Activated effector memory CD4-positive, alpha-beta T cell treated with anti-CD3 and anti-CD28 coated beads, Interleukin-2, amount 50 U/mL, for 16 hours (primary cell): Measurements from ENCODE around the gene ACTN3.
"Not testable (repeated sequence)": the region's sequence is repeated elsewhere in the genome, so short reads cannot be mapped to it uniquely, and the experiment has no call there.

Source experiments
- DNase-seq: peaks from one replicate; pipeline ENCODE4 v3.0.0-alpha.2; 2020

The ACTN3 gene

DNA sequence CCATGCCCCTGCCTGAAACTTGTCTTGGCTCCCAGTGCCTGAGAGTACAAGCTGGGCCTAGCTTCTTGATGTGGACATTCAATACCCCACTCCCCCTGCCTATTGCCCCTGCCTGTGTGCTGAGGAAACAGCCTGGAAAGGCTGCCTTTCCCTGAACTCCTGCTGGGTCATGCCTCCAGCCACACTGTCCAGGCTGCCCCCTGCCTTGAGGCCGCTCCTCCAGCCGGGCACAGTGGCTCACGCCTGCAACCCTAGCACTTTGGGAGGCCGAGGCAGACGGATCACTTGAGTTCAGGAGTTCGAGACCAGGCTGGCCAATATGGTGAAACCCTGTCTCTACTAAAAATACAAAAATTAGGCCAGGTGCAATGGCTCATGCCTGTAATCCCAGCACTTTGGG lies 56.4 kb downstream of the ACTN3 start:
- DNase-seq, result no peak

- DNase-seq, result no peak
Observed at GRCh38 chr11:66604155-66604554, 57.5 kb downstream of the ACTN3 start.

DNA sequence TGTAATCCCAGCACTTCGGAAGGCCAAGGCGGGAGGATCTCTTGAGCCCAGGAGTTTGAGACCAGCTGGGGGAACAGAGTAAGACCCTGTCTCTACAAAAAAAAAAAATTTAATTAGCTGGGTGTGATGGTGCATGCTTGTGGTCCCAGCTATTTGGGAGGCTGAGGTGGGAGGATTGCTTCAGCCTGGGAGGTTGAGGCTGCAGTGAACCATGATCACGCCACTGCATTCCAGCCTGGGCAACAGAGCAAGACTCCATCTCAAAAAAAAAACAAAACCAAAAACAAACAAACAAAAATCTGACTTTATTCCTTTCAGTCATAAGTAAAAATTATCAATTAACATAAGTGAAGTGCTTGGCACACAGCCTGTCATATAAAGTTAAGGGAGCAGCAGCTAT lies 59.9 kb downstream of the ACTN3 start:
- DNase-seq, result not testable (repeated sequence)

DNA sequence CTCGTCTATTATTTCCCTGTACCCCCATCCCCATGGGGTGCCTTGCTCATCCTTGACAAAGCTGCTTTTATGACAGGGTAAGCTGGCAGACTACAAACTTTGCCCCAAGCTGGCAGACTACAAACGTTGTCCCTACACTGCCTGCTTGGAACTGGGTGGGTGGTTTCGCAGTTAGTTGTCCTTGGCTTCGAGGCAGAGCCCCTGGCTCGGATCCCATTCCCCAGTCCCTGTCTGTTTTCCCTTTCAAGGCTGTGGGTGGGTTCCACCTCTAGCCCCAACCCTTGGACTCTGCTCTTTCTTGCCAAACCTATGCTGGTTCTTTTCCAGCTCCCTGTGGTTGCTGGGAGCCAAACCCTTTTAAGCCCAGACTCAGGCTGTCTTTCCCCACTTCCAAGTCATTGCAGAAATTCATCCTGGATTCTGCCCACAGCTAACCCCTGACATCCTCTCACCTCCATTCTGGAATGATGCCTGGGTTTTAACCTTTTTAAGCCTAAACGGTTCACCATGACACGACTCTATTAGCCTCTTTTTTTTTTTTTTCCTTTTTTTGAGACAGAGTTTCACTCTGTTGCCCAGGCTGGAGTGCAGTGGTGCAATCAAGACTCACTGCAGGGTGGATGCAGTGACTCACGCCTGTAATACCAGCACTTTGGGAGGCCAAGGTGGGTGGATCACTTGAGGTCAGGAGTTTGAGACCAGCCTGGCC lies 60.6 kb downstream of the ACTN3 start:
- no peak for DNase-seq

DNA sequence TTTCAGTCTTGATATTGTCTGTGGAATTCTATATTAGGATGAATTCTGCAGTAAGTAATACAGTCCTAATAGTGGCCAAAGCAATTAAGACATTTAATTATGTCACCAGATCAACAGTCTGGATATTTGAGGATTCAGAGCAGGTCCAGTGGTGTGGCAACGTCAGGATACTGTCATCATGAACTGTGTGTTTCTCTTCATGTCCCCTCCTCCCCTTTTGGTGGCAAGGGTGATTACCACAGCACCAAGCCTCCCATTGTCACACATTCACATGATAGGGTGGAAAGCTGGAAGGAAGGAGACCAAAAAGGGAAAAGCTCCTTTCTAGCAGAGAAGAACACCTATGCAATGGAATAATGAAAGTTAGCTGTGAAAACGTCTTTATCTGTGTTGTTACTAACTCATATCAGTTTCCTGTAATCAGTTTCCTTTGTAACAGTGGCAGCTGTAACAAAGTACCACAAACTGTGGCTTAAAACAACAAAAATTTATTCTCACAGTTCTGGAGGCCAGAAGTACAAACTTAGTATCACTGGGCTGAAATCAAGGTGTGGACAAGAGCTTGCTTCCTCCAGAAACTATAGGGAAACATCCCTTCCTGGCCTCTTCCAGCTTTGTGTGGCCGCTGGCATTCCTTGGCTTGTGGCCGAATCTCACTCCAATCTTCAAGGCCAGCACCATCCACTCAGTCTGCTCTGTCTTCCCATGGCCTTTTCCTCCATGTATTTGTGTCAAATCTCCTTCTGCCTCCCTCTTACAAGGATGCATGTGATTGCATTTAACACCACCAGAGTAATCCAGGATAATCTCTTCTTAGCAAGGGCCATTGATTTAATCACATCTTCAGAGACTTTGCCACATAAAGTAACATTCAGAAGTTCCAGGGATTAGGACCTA lies 63.3 kb downstream of the ACTN3 start:
- no peak for DNase-seq

DNA sequence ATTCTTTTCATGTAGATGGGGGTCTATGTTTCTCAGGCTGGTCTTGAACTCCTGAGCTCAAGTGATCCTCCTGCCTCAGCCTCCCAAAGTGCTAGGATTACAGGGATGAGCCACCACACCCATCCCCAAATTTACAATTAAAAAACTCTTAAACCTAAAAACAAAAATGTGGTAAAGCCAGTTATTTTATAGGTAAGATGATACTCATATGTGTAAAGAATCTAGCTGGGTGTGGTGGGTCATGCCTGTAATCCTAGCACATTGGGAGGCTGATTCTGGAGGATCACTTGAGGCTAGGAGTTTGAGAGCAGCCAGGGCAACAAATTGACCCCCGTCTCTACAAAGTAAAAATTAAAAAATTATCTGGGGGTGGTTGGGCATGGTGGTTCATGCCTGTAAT lies 65.8 kb downstream of the ACTN3 start:
- DNase-seq, result no peak
